Measurements from ENCODE around the gene MCIDAS. TPM values are rescaled to one million over a fixed set of nuclear protein-coding genes. Genes with fewer than 3 reads are reported as not detected.
A peak's percentile ranks its signal among the peaks of the same experiment; 100 is the strongest.

MCIDAS gene
- total RNA-seq, 1 experiment from 2014 or later: 0.68 TPM

- in situ Hi-C loops (cut with HindIII; ENCODE audit: low pct_unique_long_range_greater_than_20kb, low sequenced_read_pairs): no loop called here
- no peak for DNase-seq (ENCODE audit: low read depth)
Measured at GRCh38 chr5:55225346-55225745, 1.8 kb downstream of the MCIDAS start.

DNA sequence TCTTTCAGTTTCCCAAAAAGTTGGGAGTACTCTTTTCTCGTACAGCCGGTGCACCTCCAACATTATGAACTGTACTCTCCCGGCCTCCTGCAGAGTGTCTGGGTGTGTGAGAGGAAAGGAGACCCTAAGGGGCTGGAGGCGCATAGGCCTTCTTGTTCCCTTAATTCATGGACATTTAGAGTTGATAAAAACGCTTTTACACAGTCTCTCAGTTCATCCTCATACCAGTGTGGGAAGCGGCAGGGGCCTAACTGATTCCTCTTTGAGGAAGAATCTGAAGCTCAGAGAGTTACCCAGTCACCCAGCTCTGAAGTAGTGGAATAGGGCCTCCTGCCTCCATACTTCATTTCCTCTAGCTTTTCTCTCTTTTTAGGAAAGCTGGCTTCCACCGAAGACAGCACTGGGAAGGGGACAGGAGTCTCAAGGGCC is 3.3 kb downstream of the MCIDAS start:
- in situ Hi-C loops (cut with HindIII; ENCODE audit: low pct_unique_long_range_greater_than_20kb, low sequenced_read_pairs): no loop called here

GRCh38 chr5:55222985-55223811 is 3.9 kb downstream of the MCIDAS start:
- no peak for DNase-seq (ENCODE audit: low read depth)
- in situ Hi-C loops (cut with HindIII; ENCODE audit: low pct_unique_long_range_greater_than_20kb, low sequenced_read_pairs): no loop called here

More for the DNA sequence above, 3.3 kb downstream of the MCIDAS start:
- no peak for DNase-seq (ENCODE audit: low read depth)

GRCh38 chr5:55222092-55222984 is 4.8 kb downstream of the MCIDAS start:
- in situ Hi-C loops (cut with HindIII; ENCODE audit: low pct_unique_long_range_greater_than_20kb, low sequenced_read_pairs): no loop called here
- no peak for DNase-seq (ENCODE audit: low read depth)

GRCh38 chr5:55220433-55221185 is 6.5 kb downstream of the MCIDAS start:
- no peak for DNase-seq (ENCODE audit: low read depth)
- in situ Hi-C loops (cut with HindIII; ENCODE audit: low pct_unique_long_range_greater_than_20kb, low sequenced_read_pairs): no loop called here

DNA sequence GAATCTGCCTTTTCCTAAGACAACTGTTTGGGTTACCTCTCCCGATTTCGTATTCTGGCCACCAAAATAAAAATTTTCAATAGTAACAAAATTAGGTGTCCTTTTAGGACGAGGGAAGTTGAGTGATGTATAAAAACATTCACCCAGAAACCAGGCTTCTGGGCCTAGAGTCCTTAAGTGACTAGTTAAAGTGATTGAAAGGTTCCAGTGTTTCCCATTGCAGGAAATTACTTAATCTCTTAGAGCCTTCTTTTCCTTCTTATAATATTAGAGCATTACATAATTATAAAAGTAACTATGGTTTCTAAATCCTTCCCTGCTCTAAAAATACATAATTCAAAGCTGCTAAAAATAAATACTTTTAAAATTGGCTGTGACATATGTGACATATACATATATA is 7.3 kb downstream of the MCIDAS start:
- DNase-seq (ENCODE audit: low read depth): no peak
- in situ Hi-C loops (cut with HindIII; ENCODE audit: low pct_unique_long_range_greater_than_20kb, low sequenced_read_pairs): no loop called here

DNA sequence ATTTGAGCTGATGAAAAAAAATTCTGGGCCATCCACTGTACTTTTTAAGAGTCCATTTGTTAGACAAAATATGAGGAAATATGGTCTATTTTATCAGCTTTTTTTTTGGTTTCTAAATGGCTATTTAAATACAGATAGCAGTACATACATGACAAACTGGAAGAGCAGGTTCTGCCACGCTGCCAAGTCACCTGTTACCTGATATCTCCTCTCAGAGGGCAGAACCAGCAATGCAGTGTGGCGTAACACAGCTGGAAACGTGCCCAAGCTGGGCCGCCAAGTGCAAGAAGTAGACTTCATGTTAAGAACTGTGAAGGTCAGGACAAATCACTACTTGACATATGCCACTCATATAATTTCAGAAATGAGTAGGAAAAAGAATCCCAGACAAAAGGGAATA is 8.1 kb downstream of the MCIDAS start:
- DNase-seq (ENCODE audit: low read depth): no peak
- in situ Hi-C loops (cut with HindIII; ENCODE audit: low pct_unique_long_range_greater_than_20kb, low sequenced_read_pairs): no loop called here

- in situ Hi-C loops (cut with HindIII; ENCODE audit: low pct_unique_long_range_greater_than_20kb, low sequenced_read_pairs): no loop called here
- no peak for DNase-seq (ENCODE audit: low read depth)
Measured at GRCh38 chr5:55211184-55211874, 15.8 kb downstream of the MCIDAS start.

GRCh38 chr5:55205001-55205400 is 22.1 kb downstream of the MCIDAS start:
- no peak for DNase-seq (ENCODE audit: low read depth)
- in situ Hi-C loops (cut with HindIII; ENCODE audit: low pct_unique_long_range_greater_than_20kb, low sequenced_read_pairs): no loop called here

DNA sequence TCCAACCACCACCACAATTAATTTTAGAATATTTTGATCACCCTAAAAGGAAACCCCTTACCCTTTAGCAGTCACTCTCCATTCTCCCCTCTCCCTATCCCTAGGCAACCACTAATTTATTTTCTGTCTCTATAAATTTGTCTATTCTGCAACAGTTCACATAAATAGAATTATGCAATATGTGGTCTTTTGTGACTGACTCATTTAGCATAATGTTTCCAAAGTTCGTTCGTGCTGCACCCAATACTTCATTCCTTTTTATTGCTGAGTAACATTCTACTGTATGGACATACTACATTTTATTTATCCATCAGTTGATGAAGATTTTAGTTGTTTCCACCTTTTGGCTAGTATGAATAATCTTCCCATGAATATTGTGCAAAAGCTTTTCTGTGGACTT is 36.0 kb downstream of the MCIDAS start:
- DNase-seq (ENCODE audit: low read depth): no peak
- in situ Hi-C loops (cut with HindIII; ENCODE audit: low pct_unique_long_range_greater_than_20kb, low sequenced_read_pairs): no loop called here

DNA sequence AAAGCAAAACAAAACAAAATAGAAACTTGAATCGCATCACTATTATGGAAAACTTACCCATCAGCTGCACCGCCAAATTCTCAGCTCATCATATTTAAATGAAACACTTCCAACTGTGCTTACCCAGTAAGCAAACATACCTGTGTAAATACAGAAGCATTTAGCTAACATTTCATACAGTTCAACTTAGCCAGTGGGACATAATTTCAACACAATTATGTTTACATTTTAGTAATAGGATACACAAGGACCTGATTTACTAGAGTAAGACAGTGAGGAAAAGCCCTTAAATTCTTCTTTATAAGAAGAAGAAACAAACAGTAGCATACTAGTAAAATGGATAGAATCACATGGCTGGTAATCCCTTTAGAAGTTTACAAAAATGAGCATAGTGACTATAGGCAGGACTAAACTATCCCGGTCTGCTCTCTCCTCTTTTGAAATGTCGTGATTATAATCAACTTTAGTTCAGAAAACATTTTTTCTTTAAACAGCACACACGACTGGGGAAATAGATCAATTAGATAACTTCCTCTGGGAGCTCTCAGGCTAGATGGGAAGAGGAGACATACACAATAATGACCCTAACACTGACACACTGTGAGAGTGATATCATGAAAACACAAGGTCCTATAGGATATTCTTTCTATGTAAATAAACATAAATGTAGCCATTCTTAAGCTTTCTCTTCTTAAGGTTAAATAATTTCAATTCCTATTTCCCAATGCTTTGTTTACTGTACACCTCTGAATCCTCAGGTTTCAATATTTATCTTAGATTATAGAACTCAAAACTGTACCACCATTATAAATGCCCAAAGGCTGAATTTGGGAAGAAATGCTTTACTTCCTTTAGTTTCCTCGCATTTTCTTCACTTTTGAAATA is 38.2 kb downstream of the MCIDAS start:
- no peak for DNase-seq (ENCODE audit: low read depth)
- in situ Hi-C loops (cut with HindIII; ENCODE audit: low pct_unique_long_range_greater_than_20kb, low sequenced_read_pairs): no loop called here

DNA sequence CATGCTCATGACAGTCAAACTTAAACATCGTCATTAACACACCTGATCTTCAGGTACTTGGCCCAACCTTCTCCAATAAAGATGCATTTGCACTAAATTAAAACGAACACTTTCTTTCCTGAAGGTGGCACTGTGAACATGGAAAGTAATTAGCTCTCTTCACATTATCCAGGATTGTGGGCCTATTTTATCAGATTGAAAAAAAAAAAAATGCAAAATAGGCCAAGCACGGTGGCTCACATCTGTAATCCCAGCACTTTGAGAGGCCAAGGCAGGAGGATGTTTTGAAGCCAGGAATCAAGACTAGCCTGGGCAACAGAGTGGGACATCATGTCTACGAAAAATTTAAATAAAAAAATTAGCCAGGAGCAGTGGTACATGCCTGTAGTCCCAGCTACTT is 39.7 kb downstream of the MCIDAS start:
- DNase-seq (ENCODE audit: low read depth): peak; percentile 23
- in situ Hi-C loops (cut with HindIII; ENCODE audit: low pct_unique_long_range_greater_than_20kb, low sequenced_read_pairs): no loop called here

- in situ Hi-C loops (cut with HindIII; ENCODE audit: low pct_unique_long_range_greater_than_20kb, low sequenced_read_pairs): no loop called here
- DNase-seq (ENCODE audit: low read depth): no peak
Measured at GRCh38 chr5:55180016-55180415, 47.1 kb downstream of the MCIDAS start.

GRCh38 chr5:55177078-55177477 is 50.0 kb downstream of the MCIDAS start:
- in situ Hi-C loops (cut with HindIII; ENCODE audit: low pct_unique_long_range_greater_than_20kb, low sequenced_read_pairs): loop anchor here (10.0 kb wide), 1 partner anchor 228 kb away; no protein-coding TSS in a partner anchor
- DNase-seq (ENCODE audit: low read depth): no peak

GRCh38 chr5:55176176-55176818 is 50.8 kb downstream of the MCIDAS start:
- DNase-seq (ENCODE audit: low read depth): peak; percentile 78
- in situ Hi-C loops (cut with HindIII; ENCODE audit: low pct_unique_long_range_greater_than_20kb, low sequenced_read_pairs): loop anchor here (10.0 kb wide), 1 partner anchor 229 kb away; no protein-coding TSS in a partner anchor

- in situ Hi-C loops (cut with HindIII; ENCODE audit: low pct_unique_long_range_greater_than_20kb, low sequenced_read_pairs): loop anchor here (10.0 kb wide), 1 partner anchor 229 kb away; no protein-coding TSS in a partner anchor
- no peak for DNase-seq (ENCODE audit: low read depth)
Measured at GRCh38 chr5:55175781-55176175, 51.3 kb downstream of the MCIDAS start.

All from Caki2 (cell line).